T47D (cell line): ENCODE data around the gene CBLB.
"Not testable (repeated sequence)": the region's sequence is repeated elsewhere in the genome, so short reads cannot be mapped to it uniquely, and the experiment has no call there.

ENCODE experiments used
- DNase-seq, 2 experiments: peaks; one replicate each; pipeline versions ENCODE4 v3.0.0 to v3.0.0-alpha.2; 2011 to 2012; ENCODE audit warnings: low read depth in 1 of 2, low spot score in 1 of 2
- JUND ChIP-seq: IDR thresholded peaks from 2 replicates; pipeline ENCODE4 v1.6.1; 2012; ENCODE audit warnings: low read depth
- in situ Hi-C: cut with HindIII; loops from 2 replicates; pipeline ENCODE4 v1.10.0; 2016; ENCODE audit warnings: low sequenced_read_pairs, low pct_unique_long_range_greater_than_20kb

CBLB gene

DNA sequence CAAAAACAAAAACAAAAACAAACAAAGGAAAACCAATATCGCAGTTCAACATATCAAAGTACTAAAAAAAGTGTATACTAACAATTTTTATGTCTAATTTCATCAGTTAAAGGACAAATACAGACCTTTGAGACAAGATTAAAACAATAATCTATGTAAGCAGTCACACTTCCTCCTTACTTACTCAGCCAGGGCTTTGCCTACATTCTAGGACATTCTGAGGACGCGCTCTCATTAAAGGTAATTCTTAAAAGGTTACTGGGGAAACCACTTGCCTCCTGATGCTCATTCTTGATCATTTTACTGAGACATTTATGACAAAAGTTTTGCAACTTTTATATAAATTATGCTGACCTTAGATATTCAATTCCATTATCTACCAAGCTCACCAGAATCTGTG, 93.4 kb downstream of the CBLB start:
- no peak for DNase-seq
- TF ChIP-seq JUND = no peak
- in situ Hi-C loops = no loop called here

DNA sequence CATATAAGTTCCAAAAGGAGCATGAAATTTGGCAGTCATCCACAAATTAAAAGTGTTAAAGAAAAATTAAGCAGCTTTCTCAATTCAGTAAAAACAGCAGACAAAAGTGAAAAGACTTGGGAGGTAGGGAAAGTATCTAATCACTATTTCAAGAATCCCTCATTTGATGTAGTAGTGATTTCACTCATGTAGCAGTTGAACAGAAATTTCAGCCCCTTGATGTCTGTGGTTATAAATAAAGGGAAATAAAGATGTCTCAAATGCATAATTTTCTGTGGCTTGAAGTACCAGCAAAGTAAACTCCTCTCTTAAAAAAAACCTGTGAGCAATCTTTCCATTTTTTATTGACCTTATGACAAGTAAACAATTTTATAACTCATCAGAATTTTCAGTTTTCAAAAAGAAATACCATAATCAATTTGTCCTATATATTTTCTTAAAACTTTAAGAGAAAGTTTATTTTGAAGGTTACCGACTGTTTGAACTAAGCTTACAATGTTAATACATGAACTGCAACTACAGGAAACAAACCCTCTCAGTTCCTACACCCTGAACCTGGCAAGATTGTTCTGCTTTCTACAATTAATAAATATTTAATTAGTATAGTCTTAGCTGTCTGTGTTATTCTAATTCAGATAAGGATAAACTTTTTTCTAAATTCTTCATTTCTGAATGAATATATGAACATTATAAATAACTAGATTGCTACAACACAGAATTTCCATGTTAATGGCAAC, 94.2 kb downstream of the CBLB start:
- TF ChIP-seq JUND = no peak
- in situ Hi-C loops = no loop called here
- no peak for DNase-seq

DNA sequence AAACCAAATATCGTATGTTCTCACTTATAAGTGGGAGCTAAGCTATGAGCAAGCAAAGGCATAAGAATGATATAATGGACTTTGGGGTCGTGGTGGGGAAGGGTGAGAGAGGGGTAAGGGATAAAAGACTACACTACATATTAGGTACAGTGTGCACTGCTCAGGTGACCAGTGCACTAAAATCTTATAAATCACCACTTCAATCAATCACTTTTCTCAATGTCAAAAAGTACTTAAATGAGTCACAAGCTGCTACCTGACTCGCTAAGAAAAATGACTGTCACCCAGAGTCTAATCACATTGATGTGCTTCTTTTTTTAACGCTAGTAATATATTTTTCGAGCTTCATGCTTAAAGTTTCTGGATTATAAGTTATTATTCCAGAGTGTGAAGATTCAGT, 95.5 kb downstream of the CBLB start:
- in situ Hi-C loops = no loop called here
- DNase-seq = no peak
- no peak for TF ChIP-seq JUND

DNA sequence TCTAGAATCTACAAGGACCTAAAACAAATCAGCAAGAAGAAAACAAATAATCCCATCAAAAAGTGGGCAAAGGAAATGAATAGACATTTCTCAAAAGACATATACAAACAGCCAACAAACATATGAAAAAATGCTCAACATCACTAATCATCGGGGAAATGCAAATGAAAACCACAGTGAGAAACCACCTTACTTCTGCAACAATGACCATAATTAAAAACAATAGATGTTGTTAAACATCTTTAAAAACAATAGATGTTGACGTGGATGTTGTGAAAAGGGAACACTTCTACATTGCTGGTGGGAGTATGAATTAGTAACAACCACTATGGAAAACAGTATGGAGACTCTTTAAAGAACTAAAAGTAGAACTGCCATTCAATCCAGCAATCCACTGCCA, 96.2 kb downstream of the CBLB start:
- no peak for DNase-seq
- in situ Hi-C loops = no loop called here
- TF ChIP-seq JUND = no peak

DNA sequence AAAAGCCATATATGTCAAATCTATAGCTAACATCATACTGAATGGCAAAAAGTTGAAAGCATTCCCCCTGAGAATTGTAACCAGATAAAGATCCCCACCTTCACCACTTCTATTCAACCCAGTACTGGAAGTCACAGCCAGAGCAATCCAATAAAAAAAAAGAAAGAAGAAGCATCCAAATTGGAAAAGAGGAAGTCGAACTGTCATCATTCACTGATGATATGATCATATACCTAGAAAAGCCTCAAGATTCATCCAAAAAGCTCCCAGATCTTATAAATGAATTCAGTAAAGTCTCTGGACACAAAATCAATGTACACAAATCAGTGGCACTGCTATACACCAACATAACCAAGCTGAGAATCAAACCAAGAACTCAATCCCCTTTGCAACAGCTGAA, 97.4 kb downstream of the CBLB start:
- TF ChIP-seq JUND = no peak
- DNase-seq = no peak
- in situ Hi-C loops = no loop called here

DNA sequence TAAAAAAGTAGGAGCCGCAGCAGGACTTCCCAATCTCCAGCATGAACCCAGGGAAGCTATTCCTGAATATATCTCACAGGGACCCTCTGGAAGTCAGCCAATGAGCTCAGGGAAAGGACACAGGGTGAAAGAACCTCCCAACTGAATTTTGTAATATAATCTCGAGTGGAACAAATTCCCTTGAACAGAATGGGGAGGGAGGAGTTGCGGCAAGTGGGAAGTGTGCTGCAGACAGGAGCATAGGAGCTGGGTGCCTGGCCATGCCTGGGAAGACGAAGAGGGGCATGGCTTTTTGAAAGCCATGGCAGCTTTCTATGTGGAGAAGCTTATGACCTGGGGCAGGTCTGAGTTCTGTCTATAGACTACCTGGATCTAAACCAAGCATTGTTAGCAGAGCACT, 98.4 kb downstream of the CBLB start:
- in situ Hi-C loops = no loop called here
- no peak for DNase-seq
- no peak for TF ChIP-seq JUND

DNA sequence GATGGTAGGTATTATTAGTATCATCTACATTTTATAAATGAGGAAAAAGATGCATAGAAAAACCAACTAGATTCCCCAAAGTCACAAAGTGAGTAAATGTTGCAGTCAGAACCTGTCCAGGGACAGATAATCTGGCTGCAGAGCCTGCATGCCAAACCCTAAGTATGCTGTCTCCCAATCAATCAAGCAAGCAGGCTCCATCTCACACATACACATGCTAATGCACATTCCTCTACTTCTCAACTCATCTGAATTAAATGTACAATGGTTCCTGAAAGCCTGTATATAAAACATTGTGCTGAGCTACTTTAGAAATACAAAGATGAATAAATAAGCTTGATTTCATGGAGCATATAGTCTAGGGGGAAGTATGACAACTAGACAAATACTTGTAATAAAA, 101.0 kb downstream of the CBLB start:
- no peak for TF ChIP-seq JUND
- no peak for DNase-seq
- in situ Hi-C loops = no loop called here

DNA sequence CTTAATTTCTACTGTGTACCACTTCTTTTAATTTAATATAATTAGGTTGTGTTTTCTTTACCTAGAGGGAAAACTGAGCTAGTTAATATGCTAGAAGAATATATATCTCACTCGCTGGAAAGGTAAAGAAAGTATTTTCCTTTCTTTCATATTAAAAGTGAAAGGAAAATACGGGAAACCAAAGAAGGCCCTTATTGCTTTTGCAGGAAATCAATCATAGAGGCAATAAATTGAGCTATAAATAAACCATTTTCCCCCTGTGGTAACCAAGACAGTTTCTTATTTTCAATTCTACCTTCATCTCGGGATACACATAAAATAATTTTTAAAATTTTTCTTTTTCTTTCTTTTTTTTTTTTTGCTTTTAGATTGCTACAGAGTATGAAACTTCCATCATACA, 101.6 kb downstream of the CBLB start:
- DNase-seq = no peak
- in situ Hi-C loops = no loop called here
- TF ChIP-seq JUND = no peak

DNA sequence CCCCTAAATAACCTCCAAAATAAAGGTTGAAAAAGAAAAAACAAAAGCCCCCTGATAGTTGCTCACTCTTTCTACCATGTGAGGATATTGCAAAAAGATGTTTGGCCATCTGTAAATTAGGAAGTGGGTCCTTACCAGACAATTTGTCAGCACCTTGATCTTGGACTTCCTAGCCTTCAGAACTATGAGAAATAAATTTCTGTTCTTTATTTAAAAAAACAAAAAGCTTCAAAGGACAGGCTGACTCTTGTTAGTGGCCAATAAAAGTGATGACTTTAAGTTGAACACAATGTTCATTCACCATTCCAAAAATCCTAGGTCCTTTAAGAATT, 103.5 kb downstream of the CBLB start:
- DNase-seq = no peak
- no peak for TF ChIP-seq JUND
- in situ Hi-C loops = no loop called here

DNA sequence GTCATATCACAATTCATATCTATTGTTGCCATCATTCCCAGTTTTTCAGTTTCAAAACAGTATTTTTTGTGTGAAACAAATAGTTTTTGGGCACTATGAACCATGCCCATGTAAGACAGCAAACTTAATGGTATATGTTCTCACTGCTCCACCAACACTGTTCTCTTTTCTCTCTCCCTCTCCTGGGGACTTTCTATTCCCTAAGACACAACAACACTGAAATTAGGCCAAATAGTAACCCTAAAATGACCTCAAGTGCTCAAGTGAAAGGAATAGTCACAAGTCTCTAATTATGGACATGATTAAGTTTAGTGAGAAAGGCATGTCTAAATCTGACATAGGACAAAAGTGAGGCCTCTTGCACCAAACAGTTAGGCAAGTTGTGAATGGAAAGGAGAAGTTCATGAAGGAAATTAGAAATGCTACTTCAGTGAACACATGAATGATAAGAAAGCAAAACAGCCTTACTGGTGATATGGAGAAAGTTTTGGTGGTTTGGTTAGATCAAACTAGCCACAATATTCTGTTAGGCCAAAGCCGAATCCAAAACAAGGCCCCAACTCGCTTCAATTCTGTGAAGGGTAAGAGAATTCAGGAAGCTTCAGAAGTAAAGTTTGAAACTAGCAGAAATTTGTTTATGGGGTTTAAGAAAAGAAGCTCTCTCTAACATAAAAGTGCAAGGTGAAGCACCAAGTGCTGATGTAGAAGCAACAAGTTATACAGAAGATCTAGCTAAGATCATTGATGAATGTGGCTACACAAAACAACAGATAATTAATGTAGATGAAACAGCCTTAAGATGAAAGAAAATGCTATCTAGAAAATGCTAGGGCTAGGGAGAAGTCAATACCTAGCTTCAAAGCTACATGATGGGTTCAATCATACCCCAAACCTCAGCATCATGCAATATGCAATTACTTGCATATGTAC, 104.2 kb downstream of the CBLB start:
- DNase-seq = no peak
- in situ Hi-C loops = no loop called here
- TF ChIP-seq JUND = no peak

DNA sequence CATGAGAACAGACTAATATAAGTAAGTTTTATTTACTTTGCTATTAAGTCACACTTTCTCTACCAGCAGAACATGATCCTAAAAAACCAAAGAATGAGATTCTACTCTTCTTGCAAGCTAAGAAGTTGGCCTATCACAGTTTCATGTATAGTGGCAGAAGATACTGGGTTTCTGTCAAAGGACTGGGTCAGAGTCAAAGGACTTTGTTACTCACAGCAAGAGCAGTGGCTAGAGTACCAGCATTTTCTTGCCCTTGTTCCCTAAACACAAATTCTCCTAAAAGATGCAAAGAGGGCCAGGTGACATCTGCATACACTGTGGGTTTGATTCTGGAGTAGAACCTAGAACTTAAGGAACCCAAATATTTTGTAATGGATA, 105.2 kb downstream of the CBLB start:
- in situ Hi-C loops = no loop called here
- TF ChIP-seq JUND = no peak
- DNase-seq = no peak

DNA sequence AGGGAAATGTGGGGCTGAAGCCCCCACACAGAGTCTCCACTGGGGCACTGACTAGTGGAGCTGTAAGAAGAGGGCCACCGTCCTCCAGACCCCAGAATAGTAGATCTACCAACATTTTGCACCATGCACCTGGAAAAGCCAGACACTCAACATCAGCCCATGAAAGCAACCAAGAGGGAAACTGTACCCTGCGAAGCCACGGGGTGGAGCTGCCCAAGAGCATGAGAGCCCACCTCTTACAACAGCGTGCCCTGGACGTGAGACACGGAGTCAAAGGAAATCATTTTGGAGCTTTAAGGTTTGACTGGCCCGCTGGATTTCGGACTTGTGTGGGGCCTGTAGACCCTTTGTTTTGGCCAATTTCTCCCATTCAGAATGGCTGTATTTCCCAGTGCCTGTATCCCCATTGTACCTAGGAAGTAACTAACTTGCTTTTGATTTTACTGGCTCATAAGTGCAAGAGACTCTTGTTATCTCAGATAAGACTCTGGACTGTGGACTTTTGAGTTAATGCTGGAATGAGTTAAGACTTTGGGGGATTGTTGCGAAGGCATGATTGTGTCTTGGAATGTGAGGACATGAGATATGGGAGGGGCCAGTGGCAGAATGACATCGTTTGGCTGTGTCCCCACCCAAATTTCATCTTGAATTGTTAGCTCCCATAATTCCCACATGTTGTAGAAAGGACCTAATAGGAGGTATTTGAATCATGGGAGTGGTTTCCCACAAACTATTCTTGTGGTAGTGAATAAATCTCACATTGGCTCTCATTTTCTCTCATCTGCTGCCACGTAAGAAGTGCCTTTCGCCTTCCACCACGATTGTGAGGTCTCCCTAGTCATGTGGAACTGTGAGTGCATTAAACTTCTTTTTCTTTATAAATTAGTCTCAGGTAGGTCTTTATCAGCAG, 105.8 kb downstream of the CBLB start:
- TF ChIP-seq JUND = no peak
- in situ Hi-C loops = no loop called here
- no peak for DNase-seq

DNA sequence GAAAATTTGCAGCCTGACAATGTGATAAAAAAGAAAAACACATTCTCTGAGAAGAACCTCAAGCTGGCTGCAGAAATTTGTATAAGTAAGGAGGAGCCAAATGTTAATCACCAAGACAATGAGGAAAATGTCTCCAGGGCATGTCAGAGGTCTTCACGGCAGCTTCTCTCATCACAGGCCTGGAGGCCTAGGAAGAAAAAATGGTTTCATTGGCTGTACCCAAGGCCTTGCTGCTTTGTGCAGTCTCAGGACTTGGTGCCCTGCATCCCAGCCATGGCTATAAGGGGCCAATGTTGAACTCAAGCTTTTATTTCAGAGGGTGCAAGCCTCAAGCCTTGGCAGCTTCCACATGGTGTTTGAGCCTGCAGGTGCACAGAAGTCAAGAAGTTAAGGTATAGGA, 106.6 kb downstream of the CBLB start:
- in situ Hi-C loops, DNase-seq: not testable (repeated sequence)
